Effector CD4-positive, alpha-beta T cell (primary cell): ENCODE data around the gene ANAPC2.

Experiments
- DNase-seq: peaks from one replicate; pipeline ENCODE4 v3.0.0-alpha.2; 2020

ANAPC2 gene

GRCh38 chr9:137226338-137227053, 38.1 kb upstream of the ANAPC2 start:
- DNase-seq: no peak

GRCh38 chr9:137225699-137226331, 37.5 kb upstream of the ANAPC2 start:
- no peak for DNase-seq

DNA sequence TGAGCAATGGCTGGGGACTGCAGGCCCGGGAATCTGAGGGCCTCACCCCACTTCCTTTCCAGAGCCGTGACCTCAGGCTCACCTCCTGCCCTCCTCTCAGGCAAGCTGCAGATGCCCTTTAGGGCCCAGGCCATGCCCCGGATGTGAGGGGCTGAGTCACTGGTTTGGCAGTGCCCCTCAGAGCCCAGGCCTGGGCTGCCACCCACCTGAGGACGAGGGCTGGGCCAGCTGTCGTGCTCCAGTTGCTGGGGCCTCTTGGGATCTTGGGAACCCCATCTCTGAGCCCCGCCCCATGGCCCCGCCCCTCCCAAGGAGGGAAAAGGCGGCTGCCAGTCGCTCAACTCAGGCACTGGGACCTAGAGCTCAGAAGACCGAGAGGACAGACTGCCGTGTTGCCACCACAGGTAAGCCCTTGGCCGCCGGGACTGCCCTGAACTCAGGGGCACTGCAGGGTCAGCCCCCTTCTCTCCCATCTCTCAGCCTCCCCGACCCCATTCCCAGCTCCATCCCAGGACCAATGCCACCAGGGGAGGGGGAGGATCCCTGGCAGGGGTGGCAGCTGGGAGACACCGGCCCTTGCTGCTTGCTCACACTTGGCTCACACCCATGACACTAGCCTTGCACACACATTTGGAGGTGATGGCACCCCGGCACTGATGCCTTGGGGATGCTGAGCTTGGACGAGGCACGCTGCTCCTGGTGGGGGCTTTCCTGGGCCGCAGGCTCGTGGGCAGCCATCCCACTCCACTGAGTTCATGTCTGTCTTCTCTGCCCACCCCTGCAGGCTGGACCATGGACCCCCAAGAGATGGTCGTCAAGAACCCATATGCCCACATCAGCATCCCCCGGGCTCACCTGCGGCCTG, 36.7 kb upstream of the ANAPC2 start, which contains the start of gene CYSRT1:
CYSRT1 (plus strand) TSS at position 345 of the 865 bp plus-strand sequence; CDS start at position 793, 448 bp downstream.
- no peak for DNase-seq

DNA sequence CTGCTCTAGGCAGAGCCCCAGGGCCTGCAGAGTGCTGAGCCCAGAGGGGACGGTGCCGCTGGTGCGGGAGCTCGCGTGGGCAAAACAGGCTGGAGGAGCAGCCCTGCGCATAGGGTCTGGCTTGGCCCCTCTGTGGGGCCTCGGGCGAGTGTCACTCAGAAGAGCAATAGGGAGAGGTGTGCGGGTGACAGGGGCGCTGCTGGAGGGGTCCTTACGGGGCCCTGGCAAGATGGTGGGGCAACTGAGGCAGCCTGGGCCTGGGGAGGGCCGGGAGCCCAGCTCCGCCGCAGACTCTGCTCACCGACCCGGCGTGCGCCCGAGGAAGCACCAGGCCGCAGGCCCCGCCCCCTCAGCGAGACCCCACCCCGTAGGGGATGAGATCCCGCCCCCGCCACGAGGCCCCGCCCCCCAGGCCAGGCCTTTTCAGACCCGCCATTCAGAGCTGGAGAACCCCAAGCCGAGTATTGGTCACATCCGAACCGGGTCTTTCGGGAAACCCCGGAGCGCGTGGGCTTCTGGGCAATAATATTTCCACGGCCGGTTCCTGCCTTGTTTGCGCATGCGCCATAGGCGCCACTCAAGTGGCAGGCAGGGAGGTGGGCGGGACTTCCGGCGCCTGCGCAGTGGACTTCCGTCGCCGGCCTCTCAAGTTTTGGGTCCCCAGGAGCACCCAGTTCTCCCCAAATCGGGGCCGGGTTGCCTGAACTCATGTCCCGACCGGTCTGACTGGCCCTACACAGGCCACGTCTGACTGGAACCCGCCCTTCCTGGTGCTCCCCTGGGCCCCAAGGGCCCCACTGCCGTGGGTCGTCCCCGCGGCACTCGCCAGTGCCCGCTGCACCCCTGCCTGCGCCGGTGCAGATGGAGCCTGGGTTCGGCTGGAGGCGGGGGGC, 35.0 kb upstream of the ANAPC2 start:
- peak; percentile 97 for DNase-seq

DNA sequence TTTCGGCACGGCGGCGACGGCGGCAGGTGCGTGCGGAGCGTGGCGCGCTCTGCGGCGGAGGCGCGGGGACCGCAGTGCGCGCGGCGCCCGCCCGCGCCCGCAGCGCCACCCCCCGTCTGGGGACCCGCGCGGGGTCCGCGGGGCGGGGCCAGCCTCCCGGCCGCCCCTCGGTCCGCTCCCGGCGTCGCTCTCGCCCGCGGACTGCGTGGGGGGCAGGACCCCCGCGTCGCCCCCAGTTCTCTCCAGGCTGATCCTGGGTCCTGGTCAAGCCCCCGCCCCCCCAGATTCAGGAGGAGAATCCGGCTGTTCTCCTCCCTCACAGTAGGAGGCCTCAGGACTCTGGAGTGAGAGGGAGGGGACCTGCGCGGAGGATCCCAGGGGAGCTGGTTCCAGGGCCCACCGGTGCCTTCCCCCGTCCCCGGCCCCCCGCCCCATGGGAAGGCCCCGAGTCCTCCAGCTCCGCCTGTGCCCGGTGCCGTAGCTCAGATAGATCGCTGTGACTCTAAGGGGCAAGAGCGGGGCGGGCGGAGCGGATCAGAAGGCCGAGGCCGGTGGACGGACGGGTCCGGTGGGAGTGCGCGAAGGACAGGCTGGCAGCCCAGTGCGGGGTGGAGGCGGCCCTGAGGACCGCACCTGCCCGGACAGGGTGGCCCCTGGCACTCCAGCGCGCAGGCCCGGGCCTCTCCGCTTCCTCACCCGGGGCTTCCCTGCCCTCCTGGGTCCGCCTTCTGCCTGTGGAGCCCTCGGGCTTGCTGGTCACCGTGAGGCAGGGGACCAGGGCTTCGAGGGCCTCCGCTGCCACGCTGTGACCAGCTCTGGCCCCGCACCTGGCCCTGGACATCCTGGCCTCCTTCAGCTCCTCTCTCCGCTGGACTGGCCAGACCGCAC, 34.1 kb upstream of the ANAPC2 start, which contains the start of gene RNF208:
RNF208 (minus strand) TSS at position 51 of the 888 bp plus-strand sequence. CDS start 1,028 bp downstream, outside the sequence.
- no peak for DNase-seq

DNA sequence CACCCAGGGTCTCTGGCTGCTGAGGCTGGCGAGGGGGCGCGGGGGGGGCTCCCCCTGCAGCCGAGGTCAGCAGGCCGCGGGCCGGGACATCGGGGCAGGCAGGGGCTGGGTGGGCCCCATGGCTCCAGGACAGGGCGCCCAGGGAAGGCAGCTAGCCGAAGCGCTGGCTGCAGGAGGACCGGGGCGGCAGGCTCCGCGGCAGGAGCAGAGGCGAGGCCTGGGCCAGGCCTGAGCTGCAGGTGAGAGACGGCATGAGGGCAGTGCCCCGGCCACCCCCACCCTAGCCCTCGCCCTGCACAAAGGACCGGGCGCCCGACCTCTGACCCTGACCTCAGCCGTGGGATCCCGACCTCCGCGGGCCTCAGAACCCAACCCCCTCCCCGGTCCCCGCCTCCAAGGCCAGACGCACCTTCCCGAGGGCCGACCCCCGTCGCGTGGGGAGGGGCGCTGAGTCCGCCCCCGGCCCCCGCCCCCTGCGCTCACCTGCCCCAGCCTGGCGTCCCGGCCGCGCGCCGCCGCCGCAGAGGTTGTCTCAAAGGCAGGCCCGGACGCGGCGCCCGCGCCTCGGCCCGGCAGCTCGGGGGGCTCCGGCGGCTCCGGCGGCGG, 33.2 kb upstream of the ANAPC2 start:
- no peak for DNase-seq

DNA sequence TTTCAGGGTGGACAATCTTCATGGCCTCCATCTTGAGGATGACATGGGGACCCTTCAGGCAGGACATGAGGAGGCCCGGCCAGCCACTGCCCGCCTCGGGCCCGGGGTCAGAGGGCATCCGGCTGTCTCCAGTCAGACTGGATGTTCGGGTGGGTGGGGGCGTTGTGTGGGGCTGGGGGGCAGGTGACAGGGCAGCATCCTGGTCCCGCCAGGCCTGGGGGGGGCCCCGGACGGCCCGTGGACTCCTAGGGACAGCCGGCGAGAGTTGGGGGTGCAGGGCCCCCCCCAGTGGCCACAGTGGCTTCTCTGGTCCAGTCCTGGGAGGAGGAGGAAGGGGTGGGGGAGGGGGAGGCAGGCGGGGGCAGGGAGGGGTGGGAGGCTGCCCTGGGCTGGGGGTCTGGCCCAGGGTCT, 32.7 kb upstream of the ANAPC2 start:
- no peak for DNase-seq

GRCh38 chr9:137220317-137221094, 32.1 kb upstream of the ANAPC2 start:
- DNase-seq: no peak

- DNase-seq: no peak
Measured at GRCh38 chr9:137219757-137220316, 31.5 kb upstream of the ANAPC2 start.

DNA sequence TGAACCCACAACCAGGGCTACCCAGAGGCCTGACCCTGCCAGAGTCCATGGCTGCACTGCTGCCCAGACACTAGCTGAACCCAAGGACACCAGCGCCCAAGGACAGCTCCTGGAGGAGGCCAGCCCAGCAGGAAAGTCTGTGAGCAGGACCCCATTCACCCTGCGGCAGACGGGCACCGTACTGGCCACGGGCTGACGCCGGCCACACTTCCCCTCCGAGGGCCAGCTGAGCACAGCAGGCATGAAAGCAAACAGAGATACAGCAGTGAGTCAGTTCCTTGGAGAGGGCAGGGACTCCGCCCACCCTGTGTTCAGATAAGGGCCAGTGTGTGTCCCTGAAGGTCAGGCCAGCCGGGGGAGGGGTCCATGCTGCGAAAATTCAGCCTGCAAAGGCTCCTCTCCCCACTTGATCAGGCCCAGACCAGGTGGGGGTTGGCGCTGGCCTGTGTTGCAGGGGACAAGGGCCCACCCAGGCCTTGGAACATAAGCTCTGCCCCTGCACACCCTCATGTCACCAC, 30.5 kb upstream of the ANAPC2 start:
- DNase-seq: no peak

- no peak for DNase-seq
Measured at GRCh38 chr9:137218212-137218753, 29.9 kb upstream of the ANAPC2 start.

GRCh38 chr9:137217276-137218211, 29.2 kb upstream of the ANAPC2 start:
- DNase-seq: no peak

DNA sequence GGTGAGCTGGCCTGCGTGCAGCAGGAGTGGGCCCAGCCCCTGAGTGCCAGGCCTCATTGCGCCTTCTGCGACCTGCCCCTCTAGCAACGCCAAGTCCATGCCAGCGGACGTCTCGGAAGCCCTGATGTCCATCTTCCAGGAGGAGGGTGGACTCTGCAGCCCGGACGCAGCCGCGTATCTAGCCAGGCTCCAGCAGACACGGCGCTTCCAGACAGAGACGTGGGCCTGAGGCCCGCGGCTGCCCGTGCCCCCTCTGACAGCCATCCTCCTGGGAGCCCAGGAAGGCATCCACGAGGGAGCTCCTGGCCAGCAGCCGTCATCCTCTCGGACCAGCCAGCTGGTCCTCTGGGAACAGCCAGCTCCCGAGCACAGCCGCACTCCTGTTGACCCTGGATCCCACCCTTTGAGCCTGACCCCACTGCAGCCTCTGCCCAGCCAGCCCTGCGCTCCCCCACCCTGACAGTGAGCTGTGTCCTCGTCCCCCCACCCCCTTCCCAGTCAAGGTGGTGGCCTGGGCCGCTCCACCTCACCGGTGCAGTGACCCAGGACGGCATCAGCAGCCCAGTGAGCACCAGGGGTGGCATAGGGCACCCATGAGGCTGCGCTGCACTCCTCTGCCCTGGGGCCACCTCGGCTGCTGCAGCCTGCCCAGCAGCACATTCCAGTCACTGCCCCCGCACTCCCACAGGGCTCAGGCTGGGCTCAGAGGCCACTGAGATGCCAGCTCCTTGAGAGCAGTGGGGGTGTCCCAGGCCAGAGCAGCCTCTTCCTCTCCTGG, 28.0 kb upstream of the ANAPC2 start:
- DNase-seq: no peak

- no peak for DNase-seq
Measured at GRCh38 chr9:137215196-137215986, 27.0 kb upstream of the ANAPC2 start.

DNA sequence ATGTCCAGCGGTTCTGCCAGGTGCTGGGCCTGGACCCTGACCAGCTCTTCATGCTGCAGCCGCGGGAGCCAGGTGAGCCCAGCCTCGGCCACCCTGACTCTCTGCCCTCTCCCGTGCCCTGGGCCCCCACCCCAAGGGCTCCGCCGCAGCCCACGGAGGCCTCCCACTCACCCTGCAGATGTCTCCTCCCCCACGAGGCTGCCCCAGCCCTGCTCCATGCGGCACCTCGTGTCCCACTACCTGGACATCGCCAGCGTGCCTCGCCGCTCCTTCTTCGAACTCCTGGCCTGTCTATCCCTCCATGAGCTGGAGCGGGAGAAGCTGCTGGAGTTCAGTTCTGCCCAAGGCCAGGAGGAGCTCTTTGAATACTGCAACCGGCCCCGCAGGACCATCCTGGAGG, 26.3 kb upstream of the ANAPC2 start:
- no peak for DNase-seq
